SK-N-MC (cell line): Measurements from ENCODE around the gene S1PR4.
"Not testable (repeated sequence)": the region's sequence is repeated elsewhere in the genome, so short reads cannot be mapped to it uniquely, and the experiment has no call there.

ENCODE experiments used
- DNase-seq: peaks from one replicate; pipeline ENCODE4 v3.0.0-alpha.2; 2011; ENCODE audit warnings: low read depth, low spot score
- H3K27ac ChIP-seq: fragments of 200-600 bp; sonication (generic); 2 replicates; pipeline ENCODE4 v1.5.1; 2016; ENCODE audit warnings: mixed run types
- H3K36me3 ChIP-seq: fragments of 200-600 bp; sonication (generic); 2 replicates; pipeline ENCODE4 v1.6.1; 2017; ENCODE audit warnings: antibody characterized with exemption, low read length, mixed read lengths; ENCODE audit not compliant: insufficient read depth
- H3K4me3 ChIP-seq: fragments of 200-600 bp; sonication (generic); 2 replicates; pipeline ENCODE4 v1.5.1; 2016
- H3K9ac ChIP-seq: fragments of 200-600 bp; sonication (generic); 2 replicates; pipeline ENCODE4 v1.8.0; 2017; ENCODE audit warnings: mixed run types, mixed read lengths; ENCODE audit not compliant: insufficient read length
- H3K9me3 ChIP-seq: fragments of 200-600 bp; sonication (generic); 2 replicates; pipeline ENCODE4 v1.6.1; 2017; ENCODE audit warnings: low read depth, mild to moderate bottlenecking, antibody characterized with exemption, low read length, moderate library complexity, mixed read lengths
- EZH2 ChIP-seq: fragments of 200-600 bp; sonication (generic); IDR thresholded peaks from one replicate; pipeline ENCODE4 v1.6.1; 2017; ENCODE audit warnings: antibody characterized with exemption
- FOXP2 ChIP-seq: optimal IDR thresholded peaks from 2 replicates; pipeline ENCODE3; 2011; ENCODE audit warnings: mild to moderate bottlenecking, moderate library complexity; ENCODE audit not compliant: insufficient read depth; ENCODE audit errors: extremely low read length, control extremely low read depth
- POLR2AphosphoS5 ChIP-seq: IDR thresholded peaks from 2 replicates; pipeline ENCODE4 v1.6.1; 2012; ENCODE audit warnings: mild to moderate bottlenecking, low read depth, low read length, borderline replicate concordance

The S1PR4 gene

GRCh38 chr19:3167533-3168272, 10.9 kb upstream of the S1PR4 start:
- Histone ChIP-seq H3K27ac (no peak overlapping the region), H3K4me3 (no peak overlapping the region), H3K36me3 (no peaks in the 10 kb centered on the region), H3K9ac (no peak overlapping the region), H3K9me3 (no peaks in the 10 kb centered on the region)
- TF ChIP-seq EZH2, result no peak
- TF ChIP-seq POLR2AphosphoS5, result no peak
- TF ChIP-seq FOXP2, result no peak
- no peak for DNase-seq

- H3K9me3 ChIP-seq, result no peaks in the 10 kb centered on the region
- no peak overlapping the region for H3K4me3 ChIP-seq
- TF ChIP-seq POLR2AphosphoS5 (no peak), FOXP2 (no peak), EZH2 (no peak)
- no peaks in the 10 kb centered on the region for H3K36me3 ChIP-seq
- no peak overlapping the region for H3K9ac ChIP-seq
- H3K27ac ChIP-seq, result no peak overlapping the region
- DNase-seq, result no peak
Measured at GRCh38 chr19:3171894-3172672, 6.5 kb upstream of the S1PR4 start.

GRCh38 chr19:3172673-3173000, 5.9 kb upstream of the S1PR4 start:
- H3K9ac ChIP-seq, DNase-seq, H3K27ac ChIP-seq, H3K4me3 ChIP-seq, H3K36me3 ChIP-seq, H3K9me3 ChIP-seq: not testable (repeated sequence)

- TF ChIP-seq FOXP2 (no peak), POLR2AphosphoS5 (no peak), EZH2 (no peak)
- H3K9me3 ChIP-seq, result no peaks in the 10 kb centered on the region
- no peaks in the 10 kb centered on the region for H3K36me3 ChIP-seq
- no peak overlapping the region for H3K9ac ChIP-seq
- H3K4me3 ChIP-seq, result no peak overlapping the region
- no peak for DNase-seq
- no peak overlapping the region for H3K27ac ChIP-seq
Measured at GRCh38 chr19:3175781-3176714, 2.5 kb upstream of the S1PR4 start.

GRCh38 chr19:3176715-3177501, 1.7 kb upstream of the S1PR4 start:
- no peak for TF ChIP-seq POLR2AphosphoS5
- TF ChIP-seq EZH2, result no peak
- TF ChIP-seq FOXP2, result no peak
- Histone ChIP-seq H3K9ac (no peak overlapping the region), H3K27ac (no peak overlapping the region), H3K4me3 (no peak overlapping the region), H3K9me3 (no peaks in the 10 kb centered on the region), H3K36me3 (no peaks in the 10 kb centered on the region)
- no peak for DNase-seq

GRCh38 chr19:3178973-3179738, 587 bp downstream of the S1PR4 start:
- TF ChIP-seq FOXP2 (no peak), POLR2AphosphoS5 (no peak), EZH2 (no peak)
- Histone ChIP-seq H3K27ac (no peak overlapping the region), H3K9ac (no peak overlapping the region), H3K36me3 (no peaks in the 10 kb centered on the region), H3K4me3 (no peak overlapping the region), H3K9me3 (no peaks in the 10 kb centered on the region)
- DNase-seq, result no peak

GRCh38 chr19:3179739-3180293, 1.2 kb downstream of the S1PR4 start:
- no peak for DNase-seq
- no peaks in the 10 kb centered on the region for H3K36me3 ChIP-seq
- TF ChIP-seq FOXP2 (no peak), EZH2 (no peak), POLR2AphosphoS5 (no peak)
- H3K9ac ChIP-seq, result no peak overlapping the region
- no peaks in the 10 kb centered on the region for H3K9me3 ChIP-seq
- no peak overlapping the region for H3K4me3 ChIP-seq
- H3K27ac ChIP-seq, result no peak overlapping the region
